NOMO-1 (cell line): ENCODE results near the gene SEC14L3.

ENCODE experiments used
- DNase-seq, 2 experiments: peaks; one replicate each; lab custom pipeline; 2025; ENCODE audit not compliant: unreplicated experiment in 2 of 2; lab: John Stamatoyannopoulos, UW

SEC14L3 gene

DNA sequence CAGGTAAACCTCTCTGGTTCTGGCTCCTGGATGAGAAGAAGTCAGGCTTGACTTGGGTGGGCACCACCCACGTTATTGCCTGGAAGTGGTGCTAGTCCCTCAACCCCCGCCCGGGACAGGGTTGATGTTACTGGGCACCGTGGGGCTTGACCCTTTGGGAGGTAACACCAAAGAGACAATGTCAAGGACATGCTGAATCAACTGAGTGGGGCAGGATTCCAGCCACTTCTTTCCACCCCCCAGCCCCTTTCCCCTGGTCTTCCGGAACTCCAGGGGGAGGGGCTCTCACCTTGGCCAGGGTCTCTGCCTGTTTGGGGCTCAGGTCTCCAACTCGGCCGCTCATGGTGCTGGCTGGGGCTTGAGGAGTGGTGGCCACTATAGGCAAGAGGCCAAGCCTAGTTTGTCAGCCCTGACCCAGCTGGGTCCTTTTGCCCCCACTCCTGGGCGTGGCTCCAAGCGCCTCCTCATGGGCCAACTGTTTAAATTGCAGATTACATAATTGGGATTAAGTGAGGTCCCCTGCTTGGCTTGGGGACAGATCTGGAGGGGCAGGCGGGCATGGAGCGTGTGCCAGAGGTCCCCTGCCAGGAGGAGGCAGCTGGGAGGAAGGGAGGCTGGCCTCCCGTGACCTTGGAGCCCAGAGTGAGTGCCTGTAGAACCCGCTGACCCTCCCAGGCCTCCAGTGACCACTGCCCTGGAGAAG, at the start of gene SEC14L3:
SEC14L3 (minus strand) TSS at position 402 of the 703 bp plus-strand sequence; CDS start at position 343, 59 bp downstream.
- DNase-seq: no peak

DNA sequence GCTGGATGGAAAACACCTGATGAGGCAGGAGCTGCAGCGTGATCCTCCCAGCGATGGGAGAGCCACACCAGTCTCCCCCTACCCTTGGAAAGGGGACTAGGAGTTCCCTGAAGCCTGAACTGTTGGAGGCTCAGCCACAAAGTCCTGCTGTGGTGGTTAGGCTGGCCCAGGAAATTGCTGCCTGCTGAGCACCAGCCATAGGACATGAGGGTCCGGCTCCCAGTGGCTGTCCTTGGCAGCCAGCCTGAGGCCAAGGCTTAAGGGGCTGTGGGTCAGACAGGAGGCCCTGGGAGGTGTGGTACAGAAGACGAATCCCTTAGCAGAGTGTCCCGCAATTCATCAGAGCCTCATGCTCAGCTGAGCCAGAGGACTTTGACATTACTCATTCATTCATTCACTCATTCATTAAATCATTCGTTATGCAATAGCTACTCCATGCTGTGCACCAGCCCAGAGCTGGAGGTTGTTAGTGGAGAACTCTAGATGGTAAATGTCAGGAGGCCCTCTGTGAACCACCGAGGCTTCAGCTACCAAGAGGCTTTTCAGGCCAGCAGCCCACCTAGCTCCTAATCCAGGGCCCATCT, 48.1 kb upstream of the SEC14L3 start:
- no peak for DNase-seq

DNA sequence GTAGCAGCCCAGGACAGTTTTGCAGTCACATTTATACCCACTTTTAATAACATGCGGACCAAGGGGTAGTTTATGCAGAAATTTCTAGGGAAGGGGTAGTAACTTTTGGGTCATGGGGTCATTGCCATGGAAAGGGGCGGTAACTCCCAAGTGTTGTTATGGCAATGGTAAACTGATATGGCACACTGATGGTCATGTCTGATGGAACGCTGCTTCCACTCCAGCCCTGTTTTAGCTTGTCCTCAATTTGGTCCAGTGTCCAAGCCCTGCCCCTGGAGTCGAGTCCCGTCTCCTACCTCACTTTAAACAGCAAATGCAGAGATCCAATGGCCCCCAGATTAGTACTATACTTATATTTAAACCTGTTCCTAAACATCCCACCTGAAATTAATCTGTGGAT, 44.9 kb upstream of the SEC14L3 start:
- no peak for DNase-seq

DNA sequence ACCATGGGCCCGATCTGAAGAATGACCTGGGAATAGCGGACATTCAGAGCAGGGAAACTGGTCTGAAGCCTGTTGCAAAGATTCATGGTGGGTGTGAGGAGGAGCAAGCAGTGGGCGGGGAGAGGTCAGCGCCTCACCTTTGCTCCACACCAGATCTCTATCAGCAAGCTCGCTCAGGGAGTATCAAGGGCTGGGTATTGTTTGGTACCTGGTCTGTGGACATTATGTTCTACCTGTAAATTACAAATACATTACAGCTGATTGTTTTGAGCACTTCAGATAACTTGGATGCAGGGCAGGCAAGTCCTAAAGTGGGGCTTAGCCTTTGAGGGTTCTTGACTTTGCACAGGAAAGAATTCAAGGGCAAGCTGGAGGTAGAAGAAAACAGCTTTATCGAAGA, 44.5 kb upstream of the SEC14L3 start:
- no peak for DNase-seq

DNA sequence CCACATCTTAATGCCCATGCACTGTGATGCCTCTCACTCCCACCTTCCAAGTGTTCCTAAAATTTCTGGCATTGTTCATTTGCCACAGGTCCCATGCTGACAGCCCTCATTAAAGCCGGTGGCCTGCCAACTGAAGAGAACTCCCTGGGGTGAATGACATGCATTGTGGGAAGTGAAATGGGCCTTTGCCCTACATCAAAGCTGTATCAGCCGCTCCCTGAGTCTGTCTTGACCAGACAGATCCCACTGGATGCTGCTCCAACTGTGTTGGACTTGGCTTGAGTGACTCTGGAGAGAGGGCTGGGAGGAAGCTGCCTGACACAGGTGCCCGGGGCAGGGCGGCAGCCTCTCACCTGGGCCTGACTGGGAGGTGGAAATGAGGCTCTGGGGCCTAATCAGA, 42.4 kb upstream of the SEC14L3 start:
- no peak for DNase-seq

DNA sequence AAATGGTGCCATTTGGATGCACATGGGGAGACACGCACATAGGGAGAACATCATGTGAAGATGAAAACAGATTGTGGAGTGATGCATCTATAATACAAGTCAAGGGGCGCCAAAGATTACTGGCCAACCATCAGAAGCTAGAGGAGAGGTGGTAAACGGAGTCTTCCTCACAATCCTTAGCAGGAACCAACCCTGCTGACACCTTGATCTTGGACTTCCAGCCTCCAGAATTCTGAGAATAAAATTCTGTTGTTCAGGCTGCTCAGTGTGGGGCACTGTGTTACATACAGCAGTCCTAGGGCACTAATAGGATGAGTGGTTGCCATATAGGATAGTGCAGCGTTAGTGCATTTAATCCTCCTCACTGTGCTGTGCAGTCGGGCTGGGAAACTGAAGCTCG, 41.6 kb upstream of the SEC14L3 start:
- DNase-seq: no peak

DNA sequence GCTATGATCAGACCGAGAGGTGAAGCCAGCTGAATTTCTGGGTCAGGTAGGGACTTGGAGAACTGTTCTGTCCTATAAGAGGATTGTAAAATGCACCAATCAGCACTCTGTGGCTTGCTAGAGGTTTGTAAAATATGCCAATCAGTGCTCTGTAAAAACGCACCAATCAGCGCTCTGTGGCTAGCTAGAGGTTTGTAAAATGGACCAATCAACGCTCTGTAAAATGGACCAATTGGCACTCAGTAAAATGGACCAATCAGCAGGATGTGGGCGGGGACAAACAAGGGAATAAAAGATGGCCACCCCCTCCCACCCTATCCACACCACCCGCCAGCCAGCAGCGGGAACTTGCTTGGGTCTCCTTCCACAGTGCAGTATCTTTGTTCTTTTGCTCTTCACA, 40.1 kb upstream of the SEC14L3 start:
- DNase-seq: no peak

DNA sequence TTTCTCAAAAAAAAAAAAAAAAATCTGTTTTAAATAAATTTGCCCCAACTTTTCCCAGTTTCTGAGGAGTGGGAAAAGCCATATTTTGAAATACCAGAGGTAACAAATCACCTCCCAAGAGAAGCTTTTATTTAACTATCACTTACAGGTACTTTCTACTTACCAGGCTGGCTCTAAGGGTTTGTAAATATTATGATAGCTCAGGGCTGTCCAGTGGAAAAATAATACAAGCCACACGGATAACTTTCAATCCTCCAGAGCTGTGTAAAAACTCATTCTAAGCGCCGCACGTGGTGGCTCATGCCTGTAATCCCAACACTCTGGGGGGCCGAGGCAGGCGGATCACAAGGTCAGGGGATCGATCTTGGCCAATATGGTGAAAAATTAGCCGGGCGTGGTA, 39.3 kb upstream of the SEC14L3 start:
- no peak for DNase-seq

DNA sequence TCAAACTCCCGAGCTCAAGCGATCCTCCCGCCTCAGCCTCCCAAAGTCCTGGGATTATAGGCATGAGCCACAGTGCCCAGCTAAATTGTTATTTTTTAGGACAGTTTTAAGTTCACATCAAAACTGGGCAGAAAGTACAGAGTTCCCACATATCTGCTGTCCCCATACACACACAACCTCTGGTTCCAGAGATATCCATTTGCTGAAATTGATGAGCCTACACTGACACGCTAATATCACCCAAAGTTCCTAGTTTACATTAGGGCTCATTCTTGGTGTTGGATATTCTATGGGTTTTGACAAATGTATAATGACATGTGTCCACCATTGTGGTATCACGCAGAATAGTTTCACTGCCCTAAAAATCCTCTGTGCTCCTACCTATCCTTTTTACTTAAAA, 36.4 kb upstream of the SEC14L3 start:
- DNase-seq: no peak

DNA sequence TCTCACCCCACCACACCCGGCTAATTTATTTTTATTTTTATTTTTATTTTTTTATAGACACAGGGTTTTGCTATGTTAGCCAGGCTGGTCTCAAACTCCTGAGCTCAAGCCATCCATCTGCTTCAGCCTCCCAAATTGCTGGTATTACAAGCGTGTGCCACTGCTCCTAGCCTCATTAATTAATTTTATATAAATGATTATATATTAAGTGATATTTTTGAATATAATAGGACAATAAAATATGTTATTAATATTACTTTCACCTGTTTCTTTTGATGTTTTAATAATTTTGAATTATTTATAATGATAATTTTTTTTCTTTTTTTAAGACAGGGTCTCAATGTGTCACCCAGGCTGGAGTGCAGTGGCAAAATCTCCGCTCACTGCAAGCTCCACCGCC, 35.9 kb upstream of the SEC14L3 start:
- no peak for DNase-seq

DNA sequence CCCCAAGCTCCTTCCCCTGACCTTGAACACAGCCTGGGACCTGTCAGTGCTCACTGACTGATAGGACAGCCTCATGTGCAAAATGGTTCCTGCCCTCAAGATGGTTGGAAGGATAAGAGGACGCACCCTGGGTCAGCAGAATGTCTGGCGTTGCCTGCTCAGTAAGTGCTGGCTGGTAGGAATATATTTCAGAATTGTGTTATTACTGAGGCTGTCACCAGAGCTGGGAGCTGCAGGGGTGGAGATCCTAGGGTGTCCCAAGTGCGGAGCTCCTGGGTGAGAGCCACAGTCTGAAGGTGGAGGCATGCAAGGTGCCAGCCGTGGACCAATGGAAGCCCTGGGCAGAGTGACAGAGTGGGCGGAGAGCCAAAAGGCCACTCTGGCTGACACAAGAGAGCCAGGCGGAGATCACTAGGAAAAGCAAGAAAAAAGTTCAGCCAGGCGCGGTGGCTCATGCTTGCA, 34.7 kb upstream of the SEC14L3 start:
- no peak for DNase-seq

DNA sequence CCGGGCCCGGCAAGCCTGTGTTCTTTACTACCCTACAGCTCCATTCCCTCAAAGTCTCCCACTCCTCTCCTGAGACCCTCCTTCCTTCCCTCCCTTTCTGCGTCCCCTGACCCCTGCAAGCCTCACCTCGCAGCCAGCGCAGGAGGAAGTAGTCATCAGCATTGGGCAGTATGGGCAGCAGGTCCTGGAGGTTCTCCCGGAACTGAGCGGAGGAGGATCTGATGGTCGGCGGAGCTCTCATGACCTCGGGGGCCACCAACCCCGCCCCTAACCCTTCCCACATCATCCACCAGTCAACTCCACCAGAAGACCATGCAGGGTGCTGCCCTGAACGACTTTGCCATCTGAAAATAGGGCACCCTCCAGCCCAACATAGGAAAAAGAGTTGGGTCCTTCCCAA, 31.7 kb upstream of the SEC14L3 start:
- DNase-seq: no peak

DNA sequence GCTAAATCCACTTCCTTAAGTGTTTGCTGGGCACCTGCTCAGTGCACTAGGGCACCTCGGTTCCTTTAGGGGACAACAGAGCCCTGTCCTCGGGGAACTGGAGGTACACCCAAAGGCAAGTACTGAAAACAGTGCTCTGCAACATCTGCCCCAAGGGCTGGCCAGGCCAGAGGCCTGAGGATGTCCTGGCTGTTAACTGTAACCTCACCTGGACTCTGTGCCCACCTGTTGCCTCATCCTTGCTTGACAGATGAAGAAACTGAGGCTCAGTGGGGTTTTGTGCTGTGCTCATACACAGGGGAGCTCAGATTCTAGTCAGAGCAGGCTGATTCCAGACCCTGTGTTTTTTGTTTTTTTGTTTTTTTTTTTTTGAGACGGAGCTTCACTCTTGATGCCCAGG, 31.1 kb upstream of the SEC14L3 start:
- DNase-seq: no peak

DNA sequence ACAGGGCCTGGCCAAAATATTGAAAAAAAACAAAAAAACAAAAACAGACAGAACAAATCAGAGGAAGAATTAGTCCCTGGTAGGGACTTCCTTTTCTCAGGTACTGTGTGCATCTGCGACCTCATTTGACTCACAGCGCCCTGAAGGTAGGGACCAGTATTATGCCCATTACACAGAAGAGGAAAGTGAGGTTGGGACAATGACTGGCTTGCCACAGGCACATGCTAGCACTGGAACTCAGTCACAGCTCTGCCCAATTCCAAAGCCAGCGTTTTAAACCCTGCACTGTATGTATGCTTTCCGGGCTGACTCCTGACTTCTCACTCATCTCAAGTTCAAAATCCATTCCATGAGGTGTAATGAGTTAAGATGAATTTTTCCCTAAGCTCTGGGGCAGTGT, 30.3 kb upstream of the SEC14L3 start:
- no peak for DNase-seq

DNA sequence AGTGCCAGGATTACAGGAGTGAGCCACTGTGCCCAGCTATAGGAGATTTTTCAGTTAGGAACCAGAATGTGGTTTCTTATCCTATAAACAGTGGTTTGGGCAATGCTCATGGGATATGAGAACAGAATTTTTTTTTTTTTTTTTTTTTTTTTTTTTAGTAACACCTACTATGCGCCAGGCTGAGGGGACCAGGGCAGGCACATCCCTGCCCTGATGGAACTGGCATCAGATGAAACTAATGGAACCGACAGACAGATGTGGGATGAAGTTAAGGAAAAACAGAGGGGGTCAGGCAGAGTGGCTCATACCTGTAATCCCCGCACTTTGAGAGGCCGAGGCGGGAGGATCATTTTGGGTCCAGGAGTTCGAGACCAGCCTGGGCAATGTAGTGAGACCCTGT, 28.8 kb upstream of the SEC14L3 start:
- DNase-seq: no peak

DNA sequence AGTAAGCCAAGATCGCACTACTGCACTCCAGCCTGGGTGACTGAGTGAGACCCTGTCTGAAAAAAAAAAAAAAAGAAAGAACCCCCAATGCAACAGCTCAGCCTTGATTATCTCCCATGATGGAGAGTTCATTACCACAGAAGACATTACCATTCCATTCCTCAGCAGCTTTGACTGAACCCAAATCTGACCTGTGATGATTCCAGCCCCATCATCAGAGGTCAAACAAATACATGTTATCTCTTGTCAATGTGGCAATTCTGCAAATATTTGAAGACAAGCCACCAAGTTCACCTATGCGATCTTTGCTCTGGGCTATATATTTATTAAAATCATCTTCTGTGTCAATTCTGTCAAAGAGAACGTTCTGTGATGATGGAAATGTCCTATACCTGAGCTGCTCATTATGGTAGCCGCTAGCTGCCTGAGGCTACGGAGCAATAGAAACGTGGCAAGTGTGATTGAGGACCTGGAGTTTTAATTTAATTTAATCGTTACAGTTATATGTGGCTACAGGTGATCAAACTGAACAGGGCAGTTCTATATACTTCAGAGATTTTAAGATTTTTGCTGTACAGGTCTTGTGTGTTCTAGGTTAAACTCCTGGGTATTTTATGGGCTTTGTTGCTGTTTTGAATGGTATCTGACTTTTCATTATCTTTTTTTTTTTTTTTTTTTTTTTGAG, 25.8 kb upstream of the SEC14L3 start:
- DNase-seq: no peak

DNA sequence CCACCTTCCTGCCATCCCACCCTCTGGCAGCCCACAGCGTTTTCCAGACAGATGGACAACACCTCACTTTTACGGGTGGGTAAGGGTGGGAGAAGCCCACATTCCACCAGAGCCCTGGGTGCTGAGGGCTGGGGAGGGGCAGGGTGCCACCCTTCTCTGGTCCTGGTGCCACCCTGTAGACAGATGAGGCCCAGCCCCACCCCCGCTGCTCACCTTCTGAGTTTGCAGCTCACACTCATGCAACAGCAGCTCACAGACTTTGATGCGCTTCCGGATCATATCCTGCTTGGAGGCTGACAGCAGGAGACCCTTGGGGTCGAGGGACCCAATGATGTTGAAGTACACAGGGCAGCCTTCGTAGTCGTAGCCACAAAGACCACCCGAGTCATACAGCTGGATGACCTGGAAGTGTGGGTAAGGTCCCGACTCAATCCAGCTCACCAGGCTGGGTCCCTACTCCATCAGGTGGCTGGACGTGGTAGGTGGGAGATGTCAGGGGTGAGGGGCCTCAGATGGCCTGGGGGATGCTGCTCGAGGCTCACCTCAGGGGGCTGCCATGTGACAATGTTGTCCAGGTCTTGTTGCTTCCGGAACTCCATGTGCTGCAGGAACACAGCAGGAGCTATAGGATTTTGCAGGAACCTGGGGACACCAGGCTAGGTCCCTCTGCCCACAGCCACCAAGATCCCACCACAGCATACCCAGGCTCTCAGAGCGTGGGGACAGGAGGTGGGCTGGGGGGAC, 23.4 kb upstream of the SEC14L3 start:
- DNase-seq: no peak

DNA sequence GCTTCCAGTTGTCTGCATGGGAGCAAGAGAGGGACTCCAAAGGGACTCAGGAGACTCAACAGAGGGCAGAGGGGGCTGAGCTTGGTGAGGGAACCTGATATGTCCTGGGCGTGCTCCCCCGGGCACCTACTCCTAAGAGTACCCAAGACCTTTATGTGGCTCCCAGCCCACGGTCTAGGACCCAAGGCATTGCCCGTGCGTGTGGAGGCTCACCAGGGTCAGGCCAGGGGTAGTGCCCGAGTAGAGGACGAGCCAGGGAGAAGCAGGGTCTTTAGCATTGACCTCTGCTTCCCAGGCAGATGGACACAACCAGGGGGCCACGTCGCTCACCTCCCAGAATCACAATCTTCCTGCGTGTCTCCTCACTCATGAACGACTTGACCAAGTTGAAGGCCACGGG, 20.3 kb upstream of the SEC14L3 start:
- no peak for DNase-seq

DNA sequence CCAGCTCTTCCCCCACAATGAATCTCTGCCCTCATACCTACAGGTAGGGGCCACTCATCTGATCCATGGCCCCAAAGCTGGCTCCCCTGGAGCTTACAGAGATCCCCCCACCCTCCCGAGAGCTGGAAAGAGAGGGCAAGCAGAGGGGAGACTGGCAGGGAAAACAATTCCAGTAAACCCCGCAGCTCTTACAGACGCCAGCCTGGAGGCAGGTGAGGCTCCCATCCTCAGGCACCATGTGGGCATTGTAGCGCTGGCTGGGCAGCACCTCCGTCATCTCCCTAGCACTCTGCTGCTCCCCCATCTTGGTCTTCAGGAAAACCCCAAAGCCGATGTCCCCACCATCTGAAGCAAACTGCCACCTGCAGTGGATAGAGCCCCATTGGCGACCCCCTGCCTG, 19.6 kb upstream of the SEC14L3 start:
- no peak for DNase-seq

DNA sequence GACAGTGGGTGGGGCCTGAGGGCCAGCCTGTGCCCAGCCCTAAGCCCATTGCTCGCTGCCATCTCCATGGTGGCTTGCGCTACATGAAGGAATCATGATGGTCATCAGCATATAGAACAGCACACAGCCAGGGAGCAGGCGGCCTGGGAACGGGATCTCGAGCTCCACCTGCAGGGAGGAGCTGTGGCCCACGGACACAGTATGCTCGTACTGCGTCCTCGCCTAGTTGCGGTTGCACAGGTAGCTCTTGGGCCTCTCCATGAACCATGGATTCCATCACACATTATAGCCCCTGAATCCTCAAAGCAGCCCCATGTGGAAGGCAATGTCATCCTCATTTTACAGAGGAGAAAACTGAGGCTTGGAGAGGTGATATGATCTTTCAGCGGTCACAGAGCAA, 18.6 kb upstream of the SEC14L3 start:
- no peak for DNase-seq

DNA sequence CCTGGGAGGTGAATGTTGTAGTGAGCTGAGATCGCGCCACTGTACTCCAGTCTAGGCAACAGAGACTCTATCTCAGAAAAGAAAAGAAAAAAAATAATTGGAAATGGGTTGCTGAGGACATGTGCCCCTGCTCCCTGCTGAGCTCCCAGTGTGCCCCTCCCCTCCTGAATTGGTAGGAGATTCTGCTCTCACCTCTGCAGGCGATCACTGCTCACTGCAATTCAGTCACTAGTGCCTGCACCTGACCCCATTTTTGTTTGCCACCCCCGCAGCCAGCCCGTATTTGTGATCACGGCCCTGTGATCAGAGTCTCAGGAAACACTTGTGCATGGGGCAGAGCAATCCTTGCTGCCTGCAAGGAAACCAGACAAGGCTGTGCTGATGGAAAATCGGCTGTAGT, 16.3 kb upstream of the SEC14L3 start:
- no peak for DNase-seq
